ENCODE results near the gene LSM2.

Gene LSM2

DNA sequence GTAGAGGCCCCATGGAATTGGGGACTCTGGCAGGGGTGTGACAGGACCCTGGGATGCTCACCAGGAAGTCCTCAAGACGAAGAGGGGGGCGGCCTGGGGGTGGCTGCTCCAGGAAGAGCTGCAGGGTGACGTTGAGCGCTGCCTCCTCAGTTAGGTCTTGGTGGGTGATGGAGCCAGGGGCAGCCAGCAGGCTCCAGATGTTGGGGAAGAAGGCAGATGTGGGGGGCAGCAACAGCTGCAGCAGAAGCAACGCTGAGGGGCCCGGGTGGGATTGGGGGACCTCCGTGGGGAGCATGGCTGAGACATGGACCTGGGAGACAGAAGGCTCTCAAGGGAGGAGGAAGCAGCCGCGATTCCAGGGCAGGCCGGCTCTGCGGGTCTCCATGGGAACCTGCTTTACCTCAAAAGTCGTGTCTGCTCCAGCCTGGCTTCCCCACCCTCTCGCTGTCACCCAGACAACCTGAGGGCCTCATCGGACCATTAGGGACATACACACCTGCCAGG lies 30.2 kb downstream of the LSM2 start:
- DNase-seq, result no peak

DNA sequence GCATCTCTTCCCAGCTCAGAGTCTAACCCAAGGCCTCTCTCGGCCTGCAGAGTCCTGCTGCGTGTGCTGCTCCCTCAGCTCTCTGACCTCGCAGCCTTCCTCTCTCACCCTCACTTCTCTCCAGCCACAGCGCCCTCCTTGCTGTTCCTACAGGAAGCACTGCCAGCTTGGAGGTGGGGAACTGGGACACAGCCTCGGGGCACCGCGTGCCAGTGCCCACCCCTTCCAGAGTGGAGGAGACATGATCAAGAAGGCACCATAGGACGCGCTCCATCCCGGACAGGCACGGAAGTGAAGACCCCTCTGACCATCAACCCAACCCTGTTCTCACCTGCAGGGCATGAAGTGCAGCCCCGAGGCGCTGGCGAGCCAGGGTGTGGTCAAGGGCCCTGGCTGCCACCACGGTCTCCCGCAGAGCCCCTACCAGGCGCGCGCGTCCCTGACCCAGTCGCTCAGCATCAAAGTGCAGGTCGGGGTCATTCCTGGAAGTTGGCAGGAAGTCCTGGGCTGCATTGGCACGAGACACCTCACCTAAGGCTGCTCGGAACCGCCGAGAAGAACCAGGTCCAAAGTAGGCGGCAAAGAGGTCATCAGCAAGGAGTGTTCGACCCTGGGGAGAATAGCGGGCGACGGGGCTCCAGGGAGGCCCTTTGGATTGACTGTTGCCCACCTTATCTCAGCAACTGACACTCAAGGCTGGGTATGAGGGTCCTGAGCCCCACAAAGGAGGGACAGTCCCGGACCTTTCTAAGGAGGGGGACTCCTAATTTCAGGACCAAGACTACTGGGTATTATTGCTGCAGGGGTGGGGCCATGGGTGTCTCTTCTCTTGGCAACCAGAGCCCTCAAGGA lies 30.9 kb downstream of the LSM2 start:
- no peak for DNase-seq

DNA sequence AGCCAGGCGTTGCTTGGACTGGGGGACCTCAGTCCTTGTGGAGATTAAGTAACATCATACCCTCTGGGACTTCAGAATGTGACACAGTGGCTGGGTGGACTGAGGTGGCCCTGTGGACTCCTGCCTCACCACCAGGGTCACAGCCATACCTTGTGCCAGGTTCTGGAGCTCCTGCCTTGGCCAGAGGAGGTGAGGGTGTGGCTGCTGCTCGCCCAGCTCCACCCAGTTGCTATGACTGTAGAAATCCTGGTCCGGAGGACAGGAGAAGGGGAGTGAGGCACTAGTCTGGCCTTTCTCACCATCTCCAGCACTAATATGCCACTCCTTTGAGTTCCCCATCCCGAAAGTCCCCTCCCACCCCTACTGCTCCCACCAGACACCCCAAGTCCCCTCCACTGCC lies 31.6 kb downstream of the LSM2 start:
- DNase-seq, result no peak

DNA sequence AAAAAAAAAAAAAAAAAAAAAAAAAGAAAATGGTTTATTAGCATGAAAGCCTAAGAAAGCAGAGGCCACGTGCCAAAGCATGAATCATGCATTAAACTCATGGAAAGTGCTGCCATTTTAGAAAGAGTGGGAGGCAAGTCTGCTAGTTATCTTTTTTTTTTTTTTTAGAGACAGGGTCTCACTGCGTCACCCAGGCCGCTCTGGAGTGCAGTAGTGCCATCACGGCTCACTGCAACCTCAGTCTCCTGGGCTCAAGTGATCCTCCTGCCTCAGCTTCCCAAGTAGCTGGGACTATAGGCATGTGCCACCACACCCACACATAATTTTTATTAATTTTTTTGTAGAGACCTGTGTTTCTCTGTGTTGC lies 34.8 kb downstream of the LSM2 start:
- DNase-seq, result no peak

DNA sequence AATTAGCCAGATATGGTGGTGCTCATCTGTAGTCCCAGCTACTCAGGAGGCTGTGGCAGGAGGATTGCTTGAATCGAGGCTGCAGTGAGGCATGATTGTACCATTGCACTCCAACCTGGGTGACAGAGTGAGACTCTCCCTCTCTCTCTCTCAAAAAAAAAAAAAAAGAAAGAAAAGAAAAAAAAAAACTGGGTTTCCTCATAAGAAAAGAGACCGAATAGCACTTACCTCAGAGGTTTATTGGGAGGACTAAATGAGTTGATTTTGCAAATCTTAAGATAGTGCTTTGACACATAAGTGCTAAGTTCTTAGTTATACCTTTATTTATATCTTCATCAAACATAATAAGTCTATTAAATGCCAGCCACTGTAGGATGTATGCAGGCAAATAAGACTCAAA lies 35.9 kb downstream of the LSM2 start:
- no peak for DNase-seq

DNA sequence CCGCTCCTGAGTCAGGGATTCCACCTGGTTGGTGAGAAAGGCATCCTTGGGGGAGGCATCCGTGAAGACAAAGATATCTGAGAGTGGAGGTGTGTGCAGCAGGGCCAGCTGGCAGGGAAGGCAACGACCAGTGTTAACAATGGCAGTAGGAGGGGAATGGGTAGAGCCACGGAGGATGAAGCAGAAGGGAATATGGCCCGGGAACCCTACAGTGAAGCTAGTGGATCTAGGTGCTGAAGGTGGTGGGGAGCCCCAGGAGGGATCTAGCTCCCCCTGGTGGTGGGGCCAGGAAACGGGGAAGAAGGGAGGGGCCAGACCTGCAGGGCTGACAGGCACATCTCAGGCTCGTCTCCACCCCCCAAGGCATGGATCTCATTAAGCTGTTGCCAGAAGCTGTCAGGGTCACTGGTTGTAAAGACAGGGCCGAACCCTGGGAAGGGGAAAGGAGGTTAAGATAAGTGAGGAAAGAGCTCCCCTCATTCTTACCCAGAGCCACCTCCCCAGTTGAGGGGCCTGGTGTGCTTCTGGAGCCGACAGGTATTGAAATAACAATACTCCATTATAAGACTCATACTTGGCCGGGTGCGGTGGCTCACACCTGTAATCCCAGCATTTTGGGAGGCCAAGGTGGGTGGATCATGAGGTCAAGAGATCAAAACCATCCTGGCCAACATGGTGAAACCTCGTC lies 36.9 kb downstream of the LSM2 start:
- DNase-seq, result peak; percentile 85

DNA sequence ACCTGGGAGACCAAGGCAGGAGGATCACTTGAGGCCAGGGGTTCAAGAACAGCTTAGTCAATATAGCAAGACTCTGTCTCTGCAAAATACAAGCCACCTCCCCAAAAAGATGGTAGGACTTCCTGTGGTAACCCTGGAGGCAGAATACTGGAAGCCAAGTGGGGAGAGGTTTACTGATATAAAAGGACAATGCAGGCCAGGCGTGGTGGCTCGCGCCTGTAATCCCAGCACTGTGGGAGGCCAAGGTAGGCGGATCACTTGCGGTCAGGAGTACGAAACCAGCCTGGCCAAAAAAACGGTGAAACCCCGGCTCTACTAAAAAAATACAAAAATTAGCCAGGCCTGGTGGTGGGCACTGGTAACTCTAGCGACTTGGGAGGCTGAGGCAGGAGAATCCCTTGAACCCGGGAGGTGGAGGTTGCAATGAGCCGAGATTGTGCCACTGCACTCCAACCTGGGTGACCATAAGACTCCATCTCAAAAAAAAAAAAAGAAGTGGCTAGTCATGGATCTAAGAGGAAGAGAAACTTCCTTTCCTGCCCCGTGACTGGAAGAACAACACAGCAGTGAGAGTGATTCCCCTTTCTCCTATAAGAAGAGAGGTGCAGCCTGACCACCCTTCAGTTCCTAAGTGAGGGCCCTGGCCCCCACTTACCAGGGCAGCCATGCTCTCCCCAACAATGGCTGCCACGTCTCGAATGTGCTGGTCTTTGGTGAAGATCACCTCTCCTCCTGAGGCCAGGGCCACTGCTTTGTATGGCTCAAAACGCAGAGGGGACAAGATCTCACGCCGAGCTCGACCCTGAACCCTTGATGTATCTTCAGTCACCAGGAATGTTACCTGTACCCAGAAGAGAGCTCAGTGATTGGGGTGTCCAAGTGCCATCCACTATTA lies 38.2 kb downstream of the LSM2 start:
- no peak for DNase-seq

DNA sequence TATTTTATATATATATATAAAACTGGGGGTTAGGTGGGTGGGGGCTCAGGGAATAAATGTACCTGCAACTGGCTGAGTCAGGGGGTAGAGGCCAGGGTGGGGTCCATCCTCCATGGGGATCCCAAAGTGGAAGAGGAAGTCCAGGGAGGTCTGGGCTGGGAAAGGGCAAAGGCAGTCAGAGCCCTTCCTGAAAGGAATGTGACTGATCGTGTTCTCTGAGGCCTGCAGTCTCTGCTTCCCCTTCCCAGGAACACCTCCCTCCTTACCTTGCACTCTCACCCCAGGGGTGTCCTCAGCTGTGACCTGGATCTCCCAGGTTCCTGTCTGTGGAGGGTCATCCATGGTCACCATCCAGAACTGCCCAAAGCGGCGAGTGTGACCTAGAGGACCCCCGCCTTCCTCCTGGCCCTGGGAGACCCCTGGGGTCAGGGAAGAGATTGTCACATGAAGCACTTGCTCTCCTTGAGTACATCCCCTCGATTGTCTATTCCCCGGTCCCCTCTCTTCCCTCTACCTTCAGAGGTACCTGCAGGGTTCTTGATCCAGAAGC lies 39.6 kb downstream of the LSM2 start:
- no peak for DNase-seq

DNA sequence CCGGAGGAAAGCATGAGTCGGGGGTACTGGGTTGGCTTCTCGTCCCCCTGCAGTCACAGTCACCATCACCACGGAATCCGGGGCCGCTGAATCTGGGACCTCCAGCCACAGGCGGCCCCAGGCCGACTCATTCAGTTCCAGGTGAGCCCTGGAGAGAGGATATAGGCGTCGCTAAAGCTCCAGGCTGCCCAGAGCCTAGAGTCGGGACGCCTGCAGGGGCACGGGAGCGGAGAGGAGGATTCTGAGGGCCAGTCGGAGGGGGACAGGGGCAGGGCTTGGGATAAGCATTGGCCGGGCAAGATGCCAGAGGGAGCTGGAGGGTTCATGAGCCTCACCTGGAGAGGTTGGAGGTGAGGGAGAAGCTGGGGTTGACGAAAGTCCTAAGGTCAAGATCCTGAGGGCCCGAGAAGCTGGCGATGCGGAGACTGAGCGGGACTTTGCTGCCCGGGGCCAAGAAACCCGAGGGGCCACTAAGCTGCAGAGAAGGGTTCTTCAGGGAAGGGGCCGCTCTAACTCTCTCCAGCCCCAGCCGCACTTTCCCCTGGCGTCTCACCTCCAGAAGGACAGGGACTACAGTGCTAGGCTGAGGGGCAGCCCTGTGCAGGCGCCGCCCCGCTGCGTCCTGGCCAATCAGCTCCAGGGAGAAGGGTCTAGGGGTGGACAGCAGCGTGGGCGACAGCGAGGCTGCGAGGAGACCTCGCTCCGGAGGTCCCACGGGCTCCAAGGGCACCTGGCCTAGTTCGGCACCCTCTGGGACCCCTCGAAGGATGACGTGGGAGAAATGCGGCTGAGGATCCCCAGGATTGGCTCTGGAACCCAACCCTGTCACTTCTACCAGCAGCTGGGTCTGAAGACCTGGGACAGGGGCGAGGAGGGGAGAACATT lies 40.6 kb downstream of the LSM2 start:
- no peak for DNase-seq

DNA sequence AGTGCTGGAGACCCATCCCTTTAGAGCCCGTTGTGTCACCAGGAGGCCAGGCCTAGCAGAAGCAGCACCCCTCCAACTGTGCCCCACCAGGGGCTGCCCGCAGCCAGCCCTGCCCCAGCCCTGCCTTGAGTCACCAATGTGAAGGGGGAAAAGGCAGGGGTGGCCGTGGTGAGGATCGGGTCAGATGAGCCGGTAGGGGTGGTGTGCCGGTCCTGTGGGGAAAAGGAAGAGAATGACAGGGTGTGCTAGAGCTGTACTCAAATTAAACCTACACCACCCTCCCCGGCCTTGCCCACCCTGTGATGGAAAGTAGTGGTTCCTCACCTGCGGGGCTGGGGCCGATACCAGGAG lies 41.2 kb downstream of the LSM2 start:
- no peak for DNase-seq

DNA sequence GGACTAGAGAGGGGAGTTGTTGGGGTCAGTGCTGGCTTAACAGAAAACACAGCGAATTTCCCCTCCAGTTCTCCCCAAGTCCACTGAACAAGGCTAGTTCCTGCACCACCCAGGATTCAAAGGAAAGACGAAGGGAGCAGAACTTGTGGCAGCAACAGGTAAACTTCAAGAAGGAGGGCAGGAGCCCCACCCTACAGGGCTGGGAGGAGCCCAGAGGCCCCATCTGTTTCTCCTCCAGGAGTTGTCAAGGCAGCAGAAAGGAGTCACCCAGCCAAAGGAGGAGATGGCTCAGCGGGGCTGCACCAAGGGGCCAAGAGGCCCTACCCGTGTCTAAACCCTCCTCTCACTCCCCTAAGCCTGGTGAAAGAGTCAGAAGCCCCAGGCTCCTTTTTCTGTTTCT lies 42.6 kb downstream of the LSM2 start:
- DNase-seq, result no peak

DNA sequence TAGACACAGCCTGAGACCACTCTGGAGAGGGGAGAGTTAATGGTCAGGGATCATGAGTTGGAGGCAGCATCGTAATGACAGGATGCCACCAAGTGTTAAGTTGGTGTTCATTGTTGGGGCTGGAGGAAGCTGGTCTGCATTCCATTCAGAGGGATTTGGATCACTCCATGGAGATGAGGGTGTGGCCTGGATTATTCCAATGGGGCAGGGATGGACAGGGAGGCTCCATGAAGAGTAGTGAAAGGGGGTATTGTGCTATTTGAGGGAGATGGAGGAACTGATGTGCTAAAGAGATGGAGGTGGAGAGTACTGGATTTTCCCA lies 43.2 kb downstream of the LSM2 start:
- DNase-seq, result no peak

DNA sequence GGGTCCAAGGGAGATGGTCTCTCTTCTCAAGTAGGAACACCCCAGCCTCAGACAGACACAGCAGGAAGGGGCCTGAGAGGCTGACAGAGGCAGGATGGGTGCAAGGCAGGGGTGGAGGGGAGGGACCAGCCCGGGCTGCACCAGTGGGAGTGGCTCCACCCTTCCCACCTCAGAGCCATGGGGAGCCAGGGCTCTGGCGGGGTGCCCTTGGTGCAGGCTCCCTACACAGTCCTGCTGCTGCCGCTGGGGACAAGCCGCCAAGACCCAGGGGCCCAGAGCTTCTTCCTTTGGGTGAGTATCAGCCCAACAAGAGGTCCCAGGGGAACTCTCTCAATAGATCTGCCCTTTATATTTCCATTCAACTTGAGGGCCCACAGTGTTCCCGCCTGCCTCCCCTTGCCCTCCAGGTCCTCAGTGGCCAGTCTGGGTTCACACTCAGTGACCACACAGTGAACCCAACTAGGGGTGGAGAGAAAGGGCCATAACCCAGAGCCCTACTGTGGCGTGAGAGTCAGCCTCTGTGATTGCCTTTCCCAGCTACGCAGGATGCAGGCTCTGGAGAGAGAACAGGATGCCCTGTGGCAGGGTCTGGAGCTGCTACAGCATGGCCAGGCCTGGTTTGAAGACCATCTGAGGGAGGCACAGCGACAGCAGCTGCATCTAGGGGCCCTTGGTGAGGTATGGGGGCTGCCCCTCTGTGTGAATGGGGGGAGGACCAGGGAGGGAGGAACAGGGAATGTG lies 43.7 kb downstream of the LSM2 start:
- DNase-seq, result no peak

DNA sequence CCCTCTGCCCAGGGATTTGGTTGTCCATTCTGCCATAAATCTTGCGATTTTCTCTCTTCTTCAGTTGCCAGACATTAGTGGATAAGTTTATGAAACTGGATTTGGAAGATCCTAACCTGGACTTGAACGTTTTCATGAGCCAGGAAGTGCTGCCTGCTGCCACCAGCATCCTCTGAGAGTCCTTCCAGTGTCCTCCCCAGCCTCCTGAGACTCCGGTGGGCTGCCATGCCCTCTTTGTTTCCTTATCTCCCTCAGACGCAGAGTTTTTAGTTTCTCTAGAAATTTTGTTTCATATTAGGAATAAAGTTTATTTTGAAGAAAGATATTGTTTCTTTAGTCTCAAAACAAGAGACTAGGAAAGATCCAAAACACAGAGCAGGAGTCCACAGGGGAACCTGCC lies 44.4 kb downstream of the LSM2 start, which contains the start of gene SAPCD1:
Gene SAPCD1 (plus strand): TSS at position 301 of the 400 bp plus-strand sequence. CDS start 399 bp downstream, outside the sequence.
- no peak for DNase-seq

DNA sequence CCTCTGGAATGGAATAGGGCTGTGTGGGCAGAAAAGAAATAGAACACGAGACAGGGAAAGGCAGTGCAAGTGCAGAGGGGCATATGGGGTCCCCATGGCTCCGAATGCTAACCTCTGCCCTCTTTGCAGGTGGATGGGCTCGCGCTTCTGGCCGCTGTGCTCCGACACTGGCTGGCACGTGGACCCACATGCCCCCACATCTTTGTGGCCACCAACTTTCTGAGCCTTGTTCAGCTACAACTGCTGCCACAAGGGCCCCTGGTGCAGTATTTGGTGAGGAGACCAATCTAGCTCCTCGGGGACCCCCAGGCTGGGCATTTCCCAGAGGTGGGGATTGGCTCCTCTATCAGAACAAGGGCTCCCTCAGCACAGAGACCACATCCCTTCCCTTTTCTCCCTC lies 45.4 kb downstream of the LSM2 start:
- DNase-seq, result no peak

DNA sequence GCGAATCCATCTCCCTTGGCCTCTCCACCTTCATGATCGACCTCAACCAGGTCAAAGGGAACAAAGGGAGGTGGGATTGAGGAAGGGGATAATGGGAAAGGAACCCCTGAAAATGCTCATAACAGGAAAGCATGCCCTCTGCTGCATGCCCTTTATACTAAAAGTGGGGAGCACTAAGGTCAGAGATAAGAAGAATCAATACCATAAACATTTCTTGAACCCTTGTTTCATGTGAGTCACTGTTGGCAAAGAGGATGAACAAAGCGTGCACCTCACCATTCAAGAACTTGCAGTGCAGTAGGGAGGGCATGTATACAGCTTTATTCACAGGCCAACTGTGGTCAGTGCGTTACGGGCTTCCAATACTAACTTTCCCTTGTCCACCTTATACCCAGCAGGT lies 46.0 kb downstream of the LSM2 start:
- no peak for DNase-seq

DNA sequence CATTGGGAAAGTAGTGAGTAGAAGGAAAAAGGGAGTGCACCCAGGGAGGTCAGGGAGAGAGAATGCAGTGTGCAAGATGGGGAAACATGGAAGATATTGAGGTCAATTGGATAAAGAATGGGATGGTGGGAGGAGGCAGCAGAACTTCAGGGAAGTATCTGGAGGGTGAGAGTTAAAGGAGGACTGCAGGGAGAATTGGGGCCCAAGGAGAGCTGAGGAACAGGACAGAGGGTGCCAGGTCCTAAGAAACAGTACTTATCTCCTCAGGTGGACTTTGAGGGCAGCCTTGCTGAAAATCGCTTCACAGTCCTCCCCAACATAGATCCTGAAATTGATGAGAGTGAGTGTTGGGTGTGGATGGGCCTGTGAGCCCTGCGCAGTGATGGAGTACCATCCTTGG lies 48.5 kb downstream of the LSM2 start:
- no peak for DNase-seq

DNA sequence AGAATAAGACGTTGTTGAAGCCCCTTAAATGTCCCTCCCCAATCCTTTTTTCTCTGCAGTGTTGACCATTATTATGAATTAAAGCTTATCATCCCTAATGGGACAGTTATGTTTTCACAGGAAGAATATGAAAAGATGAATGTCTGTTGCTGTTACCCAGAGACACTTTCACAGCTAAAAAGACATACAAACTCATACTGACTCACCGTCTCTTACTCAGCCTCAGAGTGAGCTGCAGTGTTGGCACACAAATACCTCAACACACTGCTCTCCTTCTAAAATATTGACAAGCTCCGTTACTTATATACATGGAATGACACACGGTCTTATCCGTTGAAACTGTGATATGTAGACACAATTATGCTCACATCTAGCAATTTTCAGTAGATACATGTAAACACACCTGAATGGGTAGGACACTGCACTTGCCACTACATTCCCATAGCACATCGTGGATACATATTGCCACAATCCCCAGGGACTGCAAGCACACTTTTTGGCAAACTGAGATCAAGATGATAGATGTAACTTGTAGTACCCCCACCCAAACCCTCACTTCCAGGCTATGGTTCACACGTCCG lies 53.9 kb downstream of the LSM2 start:
- no peak for DNase-seq

DNA sequence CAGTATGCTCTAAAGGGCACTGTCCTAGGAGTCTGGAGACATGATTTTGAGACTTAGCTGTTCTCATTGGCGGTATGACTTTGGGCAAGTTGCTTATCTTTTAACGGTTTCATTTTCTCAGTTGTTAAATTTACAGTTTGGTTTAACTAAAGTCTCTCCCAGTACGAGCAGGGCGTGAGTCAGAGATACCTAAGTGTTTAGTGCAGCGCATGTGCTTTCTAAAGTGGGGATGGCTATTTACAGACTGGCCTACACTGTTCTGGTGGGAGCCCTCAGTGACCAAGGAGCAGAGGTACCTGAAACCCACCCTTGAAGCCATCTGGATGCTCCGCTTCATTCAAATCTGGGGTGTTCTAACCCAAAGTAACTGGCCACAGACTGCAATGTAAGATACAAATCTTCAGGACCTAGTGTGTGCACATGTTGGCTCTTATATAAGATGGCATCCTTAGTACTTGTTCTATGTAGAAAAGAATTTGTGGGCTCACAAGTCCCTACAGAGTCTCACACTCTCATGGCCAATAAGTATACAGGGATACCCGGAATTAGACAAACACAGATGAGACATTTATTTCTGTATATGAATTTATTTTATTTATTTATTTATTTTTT lies 56.2 kb downstream of the LSM2 start:
- DNase-seq, result no peak

DNA sequence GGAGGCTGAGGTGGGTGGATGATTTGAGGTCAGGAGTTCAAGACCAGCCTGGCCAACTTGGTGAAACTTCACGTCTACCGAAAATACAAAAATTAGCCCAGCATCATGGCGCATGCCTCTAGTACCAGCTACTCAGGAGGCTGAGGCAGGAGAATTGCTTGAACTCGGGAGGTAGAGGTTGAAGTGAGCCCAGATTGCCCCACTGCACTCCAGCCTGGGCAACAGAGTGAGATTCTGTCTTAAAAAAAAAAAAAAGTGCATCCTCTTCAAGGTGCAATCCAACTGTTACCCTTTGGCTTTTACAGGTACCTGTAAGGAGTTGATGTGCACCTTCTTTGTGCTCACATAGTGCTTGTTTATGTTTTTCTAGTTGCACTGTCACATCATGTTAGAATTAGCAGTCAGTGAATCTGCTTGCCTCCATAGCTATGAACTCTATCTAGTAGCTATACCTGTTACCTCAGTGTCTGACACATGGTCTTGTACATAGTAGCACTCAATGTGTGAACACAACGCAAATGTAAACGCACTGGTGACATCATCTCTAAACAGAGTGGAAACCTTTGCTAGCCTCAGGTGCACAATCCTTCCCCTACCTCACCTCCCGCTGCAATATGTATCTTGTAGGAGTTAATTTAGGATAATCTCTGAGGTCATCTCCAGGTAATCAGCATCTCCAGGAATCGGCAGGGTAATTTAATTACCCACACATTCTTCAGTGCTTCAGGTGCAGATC lies 57.3 kb downstream of the LSM2 start:
- DNase-seq, result no peak

Data from GDM1 (cell line).